Occipital lobe (tissue), 2 donors: ENCODE results near the gene NEURL1. TPM values are rescaled to one million over a fixed set of nuclear protein-coding genes. Genes with fewer than 3 reads are reported as not detected.
A peak's percentile ranks its signal among the peaks of the same experiment; 100 is the strongest.
"Not testable (repeated sequence)": the region's sequence is repeated elsewhere in the genome, so short reads cannot be mapped to it uniquely, and the experiment has no call there.

Source experiments
- DNase-seq: peaks from one replicate; lab custom pipeline; 2025; lab: John Stamatoyannopoulos, UW
- total RNA-seq: library from RNA; depleted of rRNA; stranded (reverse); fragments of >200 nt; gene quantifications from one replicate; pipeline ENCODE4 v1.2.3, GENCODE V29; 2014

The NEURL1 gene
- total RNA-seq, 1 donor from 2014 or later, result 25.1 TPM

GRCh38 chr10:103493916-103494877 is 692 bp downstream of the NEURL1 start:
- peak; percentile 33 for DNase-seq

GRCh38 chr10:103495321-103495720 is 1.8 kb downstream of the NEURL1 start:
- DNase-seq, result no peak

- no peak for DNase-seq
Measured at GRCh38 chr10:103497161-103497915, 3.8 kb downstream of the NEURL1 start.

GRCh38 chr10:103498936-103499638 is 5.6 kb downstream of the NEURL1 start:
- no peak for DNase-seq

- DNase-seq, result peak; percentile 50
Measured at GRCh38 chr10:103499881-103500280, 6.4 kb downstream of the NEURL1 start.

GRCh38 chr10:103500481-103500880 is 7.0 kb downstream of the NEURL1 start:
- no peak for DNase-seq

- no peak for DNase-seq
Measured at GRCh38 chr10:103501186-103501585, 7.7 kb downstream of the NEURL1 start.

GRCh38 chr10:103502849-103503660 is 9.6 kb downstream of the NEURL1 start:
- no peak for DNase-seq

GRCh38 chr10:103503777-103504176 is 10.3 kb downstream of the NEURL1 start:
- not testable (repeated sequence) for DNase-seq

- DNase-seq, result no peak
Measured at GRCh38 chr10:103504181-103504783, 10.8 kb downstream of the NEURL1 start.

GRCh38 chr10:103506061-103506460 is 12.6 kb downstream of the NEURL1 start:
- DNase-seq, result no peak

- no peak for DNase-seq
Measured at GRCh38 chr10:103507235-103508191, 14.0 kb downstream of the NEURL1 start.

GRCh38 chr10:103510046-103510685 is 16.7 kb downstream of the NEURL1 start:
- DNase-seq, result no peak

GRCh38 chr10:103510791-103511752 is 17.6 kb downstream of the NEURL1 start:
- no peak for DNase-seq

GRCh38 chr10:103512166-103512565 is 18.7 kb downstream of the NEURL1 start:
- DNase-seq, result no peak

- no peak for DNase-seq
Measured at GRCh38 chr10:103512591-103513379, 19.3 kb downstream of the NEURL1 start.
